ENCODE measurements around the gene NMRK1. TPM values are rescaled to one million over a fixed set of nuclear protein-coding genes. Genes with fewer than 3 reads are reported as not detected.
A peak's percentile ranks its signal among the peaks of the same experiment; 100 is the strongest.

NMRK1 gene
- total and polyA plus RNA-seq, 2 donors (not counting 1 experiment from before 2014, with no cell fraction given) = 10.1 TPM

- DNase-seq = no peak
Observed at GRCh38 chr9:75086541-75087288, 1.2 kb downstream of the NMRK1 start.

More at GRCh38 chr9:75086541-75087288, 1.2 kb downstream of the NMRK1 start:
- ChIA-PET CTCF (interaction anchor here (0.7 to 6.4 kb wide), 8 partner anchors 9 to 313 kb away, joined by 3 to 45 read pairs (median 5); partner anchors contain the start of genes C9orf40 and CARNMT1), POLR2A (interaction anchor here (0.7 to 3.3 kb wide), 3 partner anchors 51 to 59 kb away, joined by 3 to 27 read pairs (median 3); partner anchors contain the start of gene CARNMT1)
- Histone ChIP-seq H2AFZ (ENCODE audit: insufficient read depth, low read depth, low read length, poor library complexity, severe bottlenecking) (peak overlapping the region; percentile 98), H3K4me2 (replicated peaks; ENCODE audit: low read depth, low read length, poor library complexity, severe bottlenecking) (peak overlapping the region; percentile 94), H3K4me3 (ENCODE audit: control extremely low read depth in 1 of 5, extremely low read depth in 1 of 5, insufficient read depth in 1 of 5, low read depth in 2 of 5, low read length in 4 of 5) (peak overlapping the region; percentile 81 to 91 (median 88)), H4K20me1 (ENCODE audit: control insufficient read depth, insufficient read depth, low read length, poor library complexity, severe bottlenecking) (peaks cover 26% of the 10 kb centered on the region), H3K9ac (ENCODE audit: low read length) (peak overlapping the region; percentile 90), H3K27ac (ENCODE audit: low read length in 2 of 2) (no peak overlapping the region), H3K27me3 (replicated peaks in 1 of 4; ENCODE audit: control extremely low read depth in 1 of 4, control insufficient read depth in 3 of 4, insufficient read depth in 4 of 4, low read length in 3 of 4) (no peaks in the 10 kb centered on the region), H3K79me2 (ENCODE audit: control insufficient read depth, insufficient read depth, low read length) (peaks cover 45% of the 10 kb centered on the region), H3K36me3 (replicated peaks in 1 of 2; ENCODE audit: control extremely low read depth in 1 of 2, control insufficient read depth in 1 of 2, extremely low read depth in 1 of 2, insufficient read depth in 2 of 2, low read length in 1 of 2) (peaks cover 0 to 6% of the 10 kb centered on the region in 2 experiments), H3K9me3 (ENCODE audit: control extremely low read depth in 1 of 3, control insufficient read depth in 2 of 3, insufficient read depth in 1 of 3, low read length in 2 of 3) (no peaks in the 10 kb centered on the region), H3K4me1 (ENCODE audit: control insufficient read depth in 2 of 2, insufficient read depth in 2 of 2, low read length in 2 of 2) (peaks cover 44 to 45% of the 10 kb centered on the region in 2 donors)
- Mint-ChIP-seq H3K27ac (peak overlapping the region; percentile 70), H3K4me1 (peaks cover 36% of the 10 kb centered on the region), H3K9me3 (ENCODE audit: insufficient read depth) (no peaks in the 10 kb centered on the region), H3K4me3 (peak overlapping the region; percentile 95), H3K27me3 (no peaks in the 10 kb centered on the region)
- no CpG with 5 or more reads among the region's 16 CpGs for WGBS (ENCODE audit: insufficient coverage)
- intact Hi-C loops (cut with micrococcal nuclease) = loop anchor here (5.0 kb wide), 1 partner anchor 34 kb away; no protein-coding TSS in a partner anchor
- ATAC-seq (ENCODE audit: low read depth) = no peak
- TF ChIP-seq EZH2 (IDR thresholded peaks at IDR 0.05; ENCODE audit: borderline replicate concordance, insufficient read depth, low read depth, low read length, poor library complexity, severe bottlenecking) = no peak
- TF ChIP-seq CTCF (IDR thresholded peaks at IDR 0.05) = no peak
